ENCODE results near the gene ANKS1A. TPM values are rescaled to one million over a fixed set of nuclear protein-coding genes. Genes with fewer than 3 reads are reported as not detected.

Gene ANKS1A
- total and polyA plus RNA-seq, 7 experiments from 2014 or later, result 2.1 to 14.8 (median 9.6) TPM

DNA sequence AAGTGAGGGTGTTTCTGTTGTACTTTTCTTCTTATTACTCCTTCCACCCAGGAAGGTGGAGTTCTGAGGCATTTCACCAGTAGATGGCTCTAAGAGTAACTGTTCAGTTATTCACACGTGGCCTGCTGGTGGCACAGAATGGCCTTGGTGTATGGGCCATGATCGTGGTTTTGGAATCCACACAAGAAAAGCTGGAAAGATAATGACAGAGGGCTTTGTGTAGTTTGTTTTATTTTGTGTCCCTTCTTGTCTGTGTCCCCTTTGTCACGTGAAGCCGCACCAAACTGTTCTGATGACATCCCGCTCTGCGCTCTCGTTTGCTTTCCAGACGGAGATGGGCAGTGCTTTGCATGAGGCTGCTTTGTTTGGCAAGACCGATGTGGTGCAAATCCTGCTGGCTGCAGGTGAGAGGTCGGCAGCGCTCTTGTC lies 93.4 kb downstream of the ANKS1A start:
- POLR2A ChIA-PET, result no interaction called here
- no peak for ATAC-seq
- Mint-ChIP-seq H3K9me3 (no peaks in the 10 kb centered on the region), H3K36me3 (peaks cover 6 to 46% (median 14%) of the 10 kb centered on the region in 5 donors), H3K4me1 (no peaks in the 10 kb centered on the region), H3K27me3 (no peaks in the 10 kb centered on the region), H3K27ac (no peak overlapping the region), H3K4me3 (no peak overlapping the region)
- peaks cover 4 to 51% (median 7%) of the 10 kb centered on the region in 3 experiments for H3K36me3 ChIP-seq (ENCODE audit: control insufficient read depth in 2 of 3, insufficient read depth in 3 of 3, low read length in 3 of 3)
- intact Hi-C loops (cut with micrococcal nuclease), result no loop called here
- no peaks in the 10 kb centered on the region for H3K27me3 ChIP-seq (ENCODE audit: control insufficient read depth in 2 of 2, insufficient read depth in 2 of 2, low read length in 2 of 2)
- no peak overlapping the region for H3K27ac ChIP-seq (ENCODE audit: low read depth, low read length)
- no peak for DNase-seq
- no peaks in the 10 kb centered on the region for H3K4me1 ChIP-seq (ENCODE audit: control insufficient read depth in 2 of 2, insufficient read depth in 2 of 2, low read length in 2 of 2)
- CTCF ChIA-PET, result no interaction called here
- no peak overlapping the region for H3K4me3 ChIP-seq (ENCODE audit: low read length)
- no peaks in the 10 kb centered on the region for H3K9me3 ChIP-seq (ENCODE audit: control insufficient read depth in 2 of 3, low read length in 3 of 3)

- H3K27me3 Mint-ChIP-seq, result no peaks in the 10 kb centered on the region
- peaks cover 6 to 42% (median 16%) of the 10 kb centered on the region in 5 donors for H3K36me3 Mint-ChIP-seq
- CTCF ChIA-PET, result interaction anchor here (0.6 kb wide), 2 partner anchors 343 to 824 kb away, joined by 3 read pairs; no protein-coding TSS in a partner anchor
Observed at GRCh38 chr6:34984416-34984815, 95.4 kb downstream of the ANKS1A start.

DNA sequence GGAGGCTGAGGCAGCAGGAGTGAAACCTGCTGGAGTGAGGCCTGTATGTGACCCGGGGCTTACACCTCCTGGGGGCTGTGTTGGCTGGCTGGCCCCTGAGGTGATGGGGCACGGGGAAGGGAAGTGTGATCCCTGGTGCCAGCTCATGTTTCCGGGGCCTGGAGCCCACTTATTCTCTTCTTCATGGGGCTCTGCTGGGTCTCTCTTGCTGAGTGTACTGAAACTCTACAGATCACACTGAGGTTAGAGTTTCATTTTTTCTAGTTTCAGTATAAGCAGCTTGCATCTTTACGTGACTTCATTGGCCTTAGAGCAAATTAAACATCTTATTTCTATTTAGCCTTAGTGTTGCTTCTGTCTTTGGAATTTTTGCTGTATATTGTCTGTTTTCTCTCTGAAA lies 96.2 kb downstream of the ANKS1A start:
- Histone ChIP-seq H3K27me3 (ENCODE audit: control insufficient read depth in 2 of 2, insufficient read depth in 2 of 2, low read length in 2 of 2) (no peaks in the 10 kb centered on the region), H3K36me3 (ENCODE audit: control insufficient read depth in 2 of 3, insufficient read depth in 3 of 3, low read length in 3 of 3) (peaks cover 4 to 69% (median 7%) of the 10 kb centered on the region in 3 experiments), H3K4me3 (ENCODE audit: low read length) (no peak overlapping the region), H3K4me1 (ENCODE audit: control insufficient read depth in 2 of 2, insufficient read depth in 2 of 2, low read length in 2 of 2) (no peaks in the 10 kb centered on the region), H3K9me3 (ENCODE audit: control insufficient read depth in 2 of 3, low read length in 3 of 3) (no peaks in the 10 kb centered on the region), H3K27ac (ENCODE audit: low read depth, low read length) (no peak overlapping the region)
- no peak overlapping the region for H3K27ac Mint-ChIP-seq
- ATAC-seq (no peak), DNase-seq (no peak)
- intact Hi-C loops (cut with micrococcal nuclease), result loop anchor here in 1 of 2 donors (5.0 kb wide), 1 partner anchor 98 kb away; the partner anchor contains the start of genes ANKS1A and TAF11
- H3K4me1 Mint-ChIP-seq, result no peaks in the 10 kb centered on the region
- ChIA-PET CTCF (interaction anchor here (0.6 to 2.6 kb wide), 4 partner anchors 65 to 344 kb away, joined by 3 to 16 read pairs (median 4); no protein-coding TSS in a partner anchor), POLR2A (no interaction called here)
- no peaks in the 10 kb centered on the region for H3K9me3 Mint-ChIP-seq
- no peak overlapping the region for H3K4me3 Mint-ChIP-seq
- H3K27me3 Mint-ChIP-seq, result no peaks in the 10 kb centered on the region
- H3K36me3 Mint-ChIP-seq, result peaks cover 8 to 49% (median 23%) of the 10 kb centered on the region in 5 donors

More at GRCh38 chr6:34984416-34984815, 95.4 kb downstream of the ANKS1A start:
- DNase-seq (no peak), ATAC-seq (no peak)
- H3K4me1 Mint-ChIP-seq, result no peaks in the 10 kb centered on the region
- no peaks in the 10 kb centered on the region for H3K9me3 Mint-ChIP-seq
- no peaks in the 10 kb centered on the region for H3K9me3 ChIP-seq (ENCODE audit: control insufficient read depth in 2 of 3, low read length in 3 of 3)
- no peak overlapping the region for H3K27ac ChIP-seq (ENCODE audit: low read depth, low read length)
- POLR2A ChIA-PET, result interaction anchor here (0.5 kb wide), 1 partner anchor 137 kb away, joined by 5 read pairs; no protein-coding TSS in a partner anchor
- no peak overlapping the region for H3K27ac Mint-ChIP-seq
- no peaks in the 10 kb centered on the region for H3K4me1 ChIP-seq (ENCODE audit: control insufficient read depth in 2 of 2, insufficient read depth in 2 of 2, low read length in 2 of 2)
- no peak overlapping the region for H3K4me3 ChIP-seq (ENCODE audit: low read length)
- intact Hi-C loops (cut with micrococcal nuclease), result no loop called here
- H3K4me3 Mint-ChIP-seq, result no peak overlapping the region
- peaks cover 4 to 63% (median 7%) of the 10 kb centered on the region in 3 experiments for H3K36me3 ChIP-seq (ENCODE audit: control insufficient read depth in 2 of 3, insufficient read depth in 3 of 3, low read length in 3 of 3)
- H3K27me3 ChIP-seq (ENCODE audit: control insufficient read depth in 2 of 2, insufficient read depth in 2 of 2, low read length in 2 of 2), result no peaks in the 10 kb centered on the region

GRCh38 chr6:34986845-34987246 lies 97.8 kb downstream of the ANKS1A start:
- CTCF ChIA-PET, result interaction anchor here (0.6 to 2.6 kb wide), 8 partner anchors 11 to 254 kb away, joined by 3 to 16 read pairs (median 4); no protein-coding TSS in a partner anchor
- peak; percentile 72 for ATAC-seq
- H3K27me3 Mint-ChIP-seq, result no peaks in the 10 kb centered on the region

DNA sequence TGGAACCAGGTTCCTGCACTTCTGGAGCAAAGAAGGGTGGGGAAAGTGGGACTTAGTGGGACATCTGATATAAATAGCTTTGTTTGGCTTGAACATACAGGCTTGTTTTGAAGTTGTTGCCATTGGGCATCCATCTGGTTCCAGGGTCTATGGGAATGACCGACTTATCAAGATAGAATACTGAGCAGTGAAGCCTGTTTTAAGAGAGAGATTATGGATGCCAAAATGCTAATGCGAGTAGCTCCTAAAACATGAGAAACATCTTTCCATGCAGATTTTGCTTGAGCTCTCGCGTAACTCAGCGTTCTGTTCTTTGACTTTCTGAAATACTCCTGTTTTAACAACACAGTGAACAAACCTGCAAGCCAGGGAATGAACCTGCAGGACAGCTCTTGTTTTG lies 98.5 kb downstream of the ANKS1A start:
- no peaks in the 10 kb centered on the region for H3K4me1 ChIP-seq (ENCODE audit: control insufficient read depth in 2 of 2, insufficient read depth in 2 of 2, low read length in 2 of 2)
- Mint-ChIP-seq H3K4me1 (no peaks in the 10 kb centered on the region), H3K27me3 (no peaks in the 10 kb centered on the region), H3K36me3 (peaks cover 4 to 58% (median 25%) of the 10 kb centered on the region in 5 donors), H3K4me3 (no peak overlapping the region), H3K9me3 (no peaks in the 10 kb centered on the region), H3K27ac (no peak overlapping the region)
- POLR2A ChIA-PET, result no interaction called here
- intact Hi-C loops (cut with micrococcal nuclease), result loop anchor here in 1 of 2 donors (5.0 kb wide), 1 partner anchor 100 kb away; the partner anchor contains the start of genes ANKS1A and TAF11
- no peak overlapping the region for H3K4me3 ChIP-seq (ENCODE audit: low read length)
- CTCF ChIA-PET, result interaction anchor here (0.6 to 2.6 kb wide), 5 partner anchors 14 to 308 kb away, joined by 3 to 16 read pairs (median 3); no protein-coding TSS in a partner anchor
- ATAC-seq (no peak), DNase-seq (no peak)
- H3K9me3 ChIP-seq (ENCODE audit: control insufficient read depth in 2 of 3, low read length in 3 of 3), result no peaks in the 10 kb centered on the region
- no peaks in the 10 kb centered on the region for H3K27me3 ChIP-seq (ENCODE audit: control insufficient read depth in 2 of 2, insufficient read depth in 2 of 2, low read length in 2 of 2)
- no peak overlapping the region for H3K27ac ChIP-seq (ENCODE audit: low read depth, low read length)
- peaks cover 7 to 77% (median 11%) of the 10 kb centered on the region in 3 experiments for H3K36me3 ChIP-seq (ENCODE audit: control insufficient read depth in 2 of 3, insufficient read depth in 3 of 3, low read length in 3 of 3)

More at GRCh38 chr6:34986845-34987246, 97.8 kb downstream of the ANKS1A start:
- Mint-ChIP-seq H3K36me3 (peaks cover 8 to 58% (median 26%) of the 10 kb centered on the region in 5 donors), H3K4me1 (no peaks in the 10 kb centered on the region), H3K9me3 (no peaks in the 10 kb centered on the region), H3K4me3 (no peak overlapping the region), H3K27ac (no peak overlapping the region)
- no peak overlapping the region for H3K27ac ChIP-seq (ENCODE audit: low read depth, low read length)
- intact Hi-C loops (cut with micrococcal nuclease), result loop anchor here (1.0 to 5.0 kb wide), 5 partner anchors 62 to 254 kb away; partner anchors contain the start of genes ANKS1A (in 1 of the 2) and TAF11 (in 1 of the 2)
- no peaks in the 10 kb centered on the region for H3K27me3 ChIP-seq (ENCODE audit: control insufficient read depth in 2 of 2, insufficient read depth in 2 of 2, low read length in 2 of 2)
- POLR2A ChIA-PET, result interaction anchor here (0.6 kb wide), 1 partner anchor 66 kb away, joined by 3 read pairs; no protein-coding TSS in a partner anchor
- peaks cover 4 to 77% (median 7%) of the 10 kb centered on the region in 3 experiments for H3K36me3 ChIP-seq (ENCODE audit: control insufficient read depth in 2 of 3, insufficient read depth in 3 of 3, low read length in 3 of 3)
- no peaks in the 10 kb centered on the region for H3K4me1 ChIP-seq (ENCODE audit: control insufficient read depth in 2 of 2, insufficient read depth in 2 of 2, low read length in 2 of 2)
- no peak overlapping the region for H3K4me3 ChIP-seq (ENCODE audit: low read length)
- peak; percentile 23 to 72 (median 59) for DNase-seq
- H3K9me3 ChIP-seq (ENCODE audit: control insufficient read depth in 2 of 3, low read length in 3 of 3), result no peaks in the 10 kb centered on the region

DNA sequence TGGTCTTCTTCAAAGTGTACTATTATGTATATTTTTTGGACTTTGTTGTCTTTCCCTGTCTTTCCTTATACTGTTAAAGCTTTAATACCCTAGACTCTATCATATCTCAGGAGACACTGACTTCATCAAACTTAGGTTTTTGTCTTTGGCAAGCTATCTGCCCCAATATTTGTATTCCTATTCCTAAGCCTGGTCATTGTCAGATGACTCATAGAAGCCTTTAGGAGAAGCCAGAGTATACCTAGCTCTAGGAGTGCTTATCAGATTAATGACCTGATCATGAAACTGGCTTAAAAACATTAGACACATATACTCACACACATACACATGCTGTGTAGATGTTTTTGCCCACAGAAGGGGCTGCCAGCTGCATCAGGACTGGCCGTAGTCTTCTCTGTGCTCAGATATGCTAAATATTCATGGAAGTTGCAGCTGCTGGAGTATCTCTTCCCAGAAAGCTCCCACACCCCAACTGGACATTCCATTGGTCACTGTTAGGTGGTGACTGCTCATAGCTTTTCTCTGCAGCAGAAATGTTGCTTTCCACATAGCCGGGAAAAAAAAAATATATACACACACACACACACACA lies 102.0 kb downstream of the ANKS1A start:
- no peak for ATAC-seq
- Mint-ChIP-seq H3K9me3 (no peaks in the 10 kb centered on the region), H3K27ac (no peak overlapping the region), H3K36me3 (peaks cover 2 to 66% (median 37%) of the 10 kb centered on the region in 5 donors), H3K4me1 (no peaks in the 10 kb centered on the region), H3K4me3 (no peak overlapping the region), H3K27me3 (no peaks in the 10 kb centered on the region)
- H3K9me3 ChIP-seq (ENCODE audit: control insufficient read depth in 2 of 3, low read length in 3 of 3), result no peaks in the 10 kb centered on the region
- H3K4me1 ChIP-seq (ENCODE audit: control insufficient read depth in 2 of 2, insufficient read depth in 2 of 2, low read length in 2 of 2), result no peaks in the 10 kb centered on the region
- H3K4me3 ChIP-seq (ENCODE audit: low read length), result no peak overlapping the region
- DNase-seq, result no peak
- POLR2A ChIA-PET, result no interaction called here
- peaks cover 0 to 72% (median 8%) of the 10 kb centered on the region in 3 experiments for H3K36me3 ChIP-seq (ENCODE audit: control insufficient read depth in 2 of 3, insufficient read depth in 3 of 3, low read length in 3 of 3)
- CTCF ChIA-PET, result interaction anchor here (0.6 to 0.7 kb wide), 4 partner anchors 58 to 1220 kb away, joined by 3 to 4 read pairs (median 3); no protein-coding TSS in a partner anchor
- intact Hi-C loops (cut with micrococcal nuclease), result no loop called here
- no peak overlapping the region for H3K27ac ChIP-seq (ENCODE audit: low read depth, low read length)
- H3K27me3 ChIP-seq (ENCODE audit: control insufficient read depth in 2 of 2, insufficient read depth in 2 of 2, low read length in 2 of 2), result no peaks in the 10 kb centered on the region
